Neuronal stem cell (in vitro differentiated cells): ENCODE data around the gene AGAP1.

Experiments
- DNase-seq: peaks from one replicate; pipeline ENCODE4 v3.0.0-alpha.2; 2013; ENCODE audit warnings: low spot score
- H2AFZ ChIP-seq: one replicate; pipeline ENCODE4 v1.6.1; 2013; ENCODE audit warnings: mild to moderate bottlenecking, low read length, inconsistent platforms
- H2AK5ac ChIP-seq: 2 replicates; pipeline ENCODE4 v1.6.1; 2013; ENCODE audit warnings: low read depth, mild to moderate bottlenecking, inconsistent platforms, low read length, moderate library complexity, mixed read lengths
- H2BK120ac ChIP-seq: 2 replicates; pipeline ENCODE4 v1.6.1; 2013; ENCODE audit warnings: low read depth, mild to moderate bottlenecking, inconsistent platforms, low read length, moderate library complexity, mixed read lengths
- H2BK12ac ChIP-seq: one replicate; pipeline ENCODE4 v1.6.1; 2013; ENCODE audit warnings: low read length, inconsistent platforms
- H2BK15ac ChIP-seq: 2 replicates; pipeline ENCODE4 v1.6.1; 2013; ENCODE audit warnings: mild to moderate bottlenecking, low read length, inconsistent platforms, mixed read lengths
- H2BK5ac ChIP-seq: one replicate; pipeline ENCODE4 v1.6.1; 2013; ENCODE audit warnings: inconsistent platforms, mild to moderate bottlenecking, low read length, moderate library complexity
- H3K14ac ChIP-seq: one replicate; pipeline ENCODE4 v1.6.1; 2013; ENCODE audit warnings: low read length, inconsistent platforms
- H3K18ac ChIP-seq: 2 replicates; pipeline ENCODE4 v1.6.1; 2013; ENCODE audit warnings: low read length, inconsistent platforms
- H3K23ac ChIP-seq: 2 replicates; pipeline ENCODE4 v1.6.1; 2013; ENCODE audit warnings: low read depth, mild to moderate bottlenecking, mixed read lengths, low read length, inconsistent platforms; ENCODE audit not compliant: poor library complexity
- H3K27ac ChIP-seq: replicated peaks from 3 replicates; pipeline ENCODE4 v1.5.1; 2013; ENCODE audit warnings: low read length, inconsistent platforms
- H3K27me3 ChIP-seq, 3 experiments: 2 replicates each; pipeline ENCODE4 v1.6.1; 2013; ENCODE audit warnings: low read length in 3 of 3, mild to moderate bottlenecking in 2 of 3, inconsistent platforms in 1 of 3, low read depth in 1 of 3, mixed read lengths in 1 of 3, moderate library complexity in 1 of 3; ENCODE audit not compliant: control insufficient read depth in 3 of 3, insufficient read depth in 3 of 3
- H3K36me3 ChIP-seq, 2 donors: replicated peaks in 1 of 2; 2 replicates each; pipeline ENCODE4 v1.6.1; 2013; ENCODE audit warnings: low read length in 2 of 2; ENCODE audit not compliant: control insufficient read depth in 2 of 2, insufficient read depth in 2 of 2
- H3K4ac ChIP-seq: 2 replicates; pipeline ENCODE4 v1.6.1; 2013; ENCODE audit warnings: inconsistent platforms, mild to moderate bottlenecking, low read length, moderate library complexity
- H3K4me1 ChIP-seq, 2 donors: 1 replicate in 1 of 2; 2 replicates in 1 of 2; pipeline ENCODE4 v1.6.1; 2013; ENCODE audit warnings: low read length in 2 of 2, low read depth in 1 of 2; ENCODE audit not compliant: control insufficient read depth in 2 of 2, insufficient read depth in 1 of 2
- H3K4me2 ChIP-seq: one replicate; pipeline ENCODE4 v1.6.1; 2013; ENCODE audit warnings: mild to moderate bottlenecking, low read length, inconsistent platforms; ENCODE audit not compliant: insufficient read depth, poor library complexity, severe bottlenecking
- H3K4me3 ChIP-seq, 2 donors: 2 replicates each; pipeline ENCODE4 v1.5.1; 2013; ENCODE audit warnings: low read length in 2 of 2, mild to moderate bottlenecking in 2 of 2, inconsistent platforms in 1 of 2, moderate library complexity in 1 of 2
- H3K79me1 ChIP-seq: one replicate; pipeline ENCODE4 v1.6.1; 2013; ENCODE audit warnings: low read depth, mild to moderate bottlenecking, inconsistent platforms, low read length, moderate library complexity
- H3K9ac ChIP-seq: one replicate; pipeline ENCODE4 v1.6.1; 2013; ENCODE audit warnings: mild to moderate bottlenecking, low read depth, low read length, inconsistent platforms; ENCODE audit not compliant: poor library complexity
- H3K9me3 ChIP-seq, 2 donors: replicated peaks in 1 of 2; 2 replicates each; pipeline versions ENCODE3 to v1.6.1; 2013; ENCODE audit warnings: low read length in 2 of 2, mild to moderate bottlenecking in 2 of 2, inconsistent platforms in 1 of 2, low read depth in 1 of 2, mixed read lengths in 1 of 2, moderate library complexity in 1 of 2; ENCODE audit not compliant: control insufficient read depth in 2 of 2, insufficient read depth in 1 of 2
- H4K8ac ChIP-seq: one replicate; pipeline ENCODE4 v1.6.1; 2013; ENCODE audit warnings: low read depth, mild to moderate bottlenecking, inconsistent platforms, low read length, moderate library complexity
- H4K91ac ChIP-seq: one replicate; pipeline ENCODE4 v1.6.1; 2013; ENCODE audit warnings: low read length, low read depth, mild to moderate bottlenecking, inconsistent platforms; ENCODE audit not compliant: poor library complexity
- WGBS, 2 donors: extraction: QIAGEN DNeasy Blood & Tissue Kit; methylation state at CpG; one replicate each; pipeline ENCODE4 v1.1.7; 2013; ENCODE audit warnings: missing lambda C conversion rate in 2 of 2, mixed read lengths in 1 of 2; ENCODE audit not compliant: insufficient read length in 2 of 2, insufficient replicate concordance in 1 of 2; ENCODE audit errors: extremely low coverage in 2 of 2; 5-methylcytosine and 5-hydroxymethylcytosine counted together

AGAP1 gene

GRCh38 chr2:235868645-235869044 is 374.8 kb downstream of the AGAP1 start:
- no peak for DNase-seq
- no peak overlapping the region for H2BK12ac ChIP-seq
- H3K9ac ChIP-seq = no peak overlapping the region
- H3K18ac ChIP-seq = no peak overlapping the region
- H2AK5ac ChIP-seq = no peak overlapping the region
- peaks cover 5 to 27% of the 10 kb centered on the region in 2 donors for H3K9me3 ChIP-seq
- no peak overlapping the region for H2BK120ac ChIP-seq
- no peak overlapping the region for H3K23ac ChIP-seq
- no peak overlapping the region for H3K4me3 ChIP-seq
- no peak overlapping the region for H2BK5ac ChIP-seq
- H3K4me2 ChIP-seq = no peak overlapping the region
- no peak overlapping the region for H2BK15ac ChIP-seq
- H3K14ac ChIP-seq = no peak overlapping the region
- no peak overlapping the region for H3K27ac ChIP-seq
- no peak overlapping the region for H3K4ac ChIP-seq
- no peaks in the 10 kb centered on the region for H3K27me3 ChIP-seq
- peaks cover 0 to 3% of the 10 kb centered on the region in 2 donors for H3K4me1 ChIP-seq
- H4K91ac ChIP-seq = no peak overlapping the region
- no peak overlapping the region for H4K8ac ChIP-seq
- no peak overlapping the region for H2AFZ ChIP-seq
- H3K79me1 ChIP-seq = no peaks in the 10 kb centered on the region
- WGBS, 2 donors = no CpG with 5 or more reads among the region's 2 CpGs
- H3K36me3 ChIP-seq = peaks cover 1 to 18% of the 10 kb centered on the region in 2 donors

GRCh38 chr2:235870515-235870914 is 376.7 kb downstream of the AGAP1 start:
- Histone ChIP-seq H3K4me2 (no peak overlapping the region), H4K91ac (no peak overlapping the region), H3K4ac (no peak overlapping the region), H3K9ac (no peak overlapping the region), H3K23ac (no peak overlapping the region), H3K27ac (no peak overlapping the region), H2BK12ac (no peak overlapping the region), H2AK5ac (no peak overlapping the region), H2BK15ac (no peak overlapping the region), H3K4me1 (no peaks in the 10 kb centered on the region), H2BK5ac (no peak overlapping the region), H3K79me1 (no peaks in the 10 kb centered on the region), H2BK120ac (no peak overlapping the region), H4K8ac (no peak overlapping the region), H2AFZ (no peak overlapping the region), H3K14ac (no peak overlapping the region), H3K9me3 (peaks cover 5 to 27% of the 10 kb centered on the region in 2 donors), H3K27me3 (no peaks in the 10 kb centered on the region), H3K18ac (no peak overlapping the region), H3K4me3 (no peak overlapping the region), H3K36me3 (peaks cover 1 to 18% of the 10 kb centered on the region in 2 donors)
- no CpG with 5 or more reads among the region's 1 CpG for WGBS, 2 donors
- DNase-seq = no peak

GRCh38 chr2:235876099-235876679 is 382.3 kb downstream of the AGAP1 start:
- Histone ChIP-seq H3K27me3 (peaks cover 0 to 1% (median 0%) of the 10 kb centered on the region in 3 experiments), H2BK5ac (no peak overlapping the region), H2BK12ac (no peak overlapping the region), H3K18ac (peak overlapping the region; percentile 21), H4K91ac (no peak overlapping the region), H3K14ac (no peak overlapping the region), H3K36me3 (peaks cover 0 to 3% of the 10 kb centered on the region in 2 donors), H3K4me2 (no peak overlapping the region), H2AK5ac (no peak overlapping the region), H2AFZ (no peak overlapping the region), H3K23ac (no peak overlapping the region), H3K4me1 (no peaks in the 10 kb centered on the region), H3K4ac (no peak overlapping the region), H3K9me3 (peaks cover 0 to 2% of the 10 kb centered on the region in 2 donors), H4K8ac (no peak overlapping the region), H3K9ac (no peak overlapping the region), H3K4me3 (no peak overlapping the region), H2BK120ac (no peak overlapping the region), H3K79me1 (no peaks in the 10 kb centered on the region), H2BK15ac (no peak overlapping the region), H3K27ac (no peak overlapping the region)
- no CpG with 5 or more reads among the region's 9 CpGs for WGBS, 2 donors
- DNase-seq = no peak

DNA sequence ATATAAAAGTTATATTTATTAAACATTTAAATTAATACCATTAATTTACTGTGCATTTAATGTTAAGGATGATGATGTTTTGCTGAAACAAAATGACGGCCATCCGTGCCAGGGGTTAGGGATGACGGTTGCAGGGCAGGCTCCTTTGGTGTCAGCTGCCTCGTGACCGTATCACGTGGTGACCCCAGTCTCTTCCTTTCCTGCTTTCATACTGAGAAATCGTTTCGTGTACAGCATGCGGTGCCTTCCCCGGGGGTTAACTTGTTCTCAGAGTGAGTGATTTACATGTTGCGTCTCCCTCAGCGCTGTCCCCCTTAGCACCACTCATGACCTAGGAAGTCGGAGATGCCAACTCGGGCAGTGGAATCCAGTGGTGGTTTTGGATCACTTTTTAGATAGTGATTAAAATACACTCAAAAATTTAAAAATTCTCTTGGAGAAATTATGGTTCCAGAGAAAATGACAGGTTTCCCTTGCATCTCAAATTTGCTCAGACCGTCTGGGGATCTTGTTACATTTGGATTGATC is 383.5 kb downstream of the AGAP1 start:
- H4K8ac ChIP-seq = no peak overlapping the region
- no peak overlapping the region for H3K23ac ChIP-seq
- H2BK5ac ChIP-seq = no peak overlapping the region
- no peak overlapping the region for H3K4me3 ChIP-seq
- H3K4ac ChIP-seq = no peak overlapping the region
- DNase-seq = no peak
- no peaks in the 10 kb centered on the region for H3K79me1 ChIP-seq
- no peak overlapping the region for H3K14ac ChIP-seq
- no CpG with 5 or more reads among the region's 15 CpGs for WGBS, 2 donors
- no peak overlapping the region for H2AK5ac ChIP-seq
- no peak overlapping the region for H3K27ac ChIP-seq
- no peak overlapping the region for H2BK120ac ChIP-seq
- no peak overlapping the region for H4K91ac ChIP-seq
- no peaks in the 10 kb centered on the region for H3K4me1 ChIP-seq
- H2BK15ac ChIP-seq = no peak overlapping the region
- H3K18ac ChIP-seq = no peak overlapping the region
- H2AFZ ChIP-seq = no peak overlapping the region
- no peaks in the 10 kb centered on the region for H3K9me3 ChIP-seq
- no peak overlapping the region for H2BK12ac ChIP-seq
- H3K27me3 ChIP-seq = peaks cover 0 to 1% (median 0%) of the 10 kb centered on the region in 3 experiments
- H3K9ac ChIP-seq = no peak overlapping the region
- H3K36me3 ChIP-seq = peaks cover 0 to 3% of the 10 kb centered on the region in 2 donors
- no peak overlapping the region for H3K4me2 ChIP-seq
